ENCODE data around the gene SIRPA.

The SIRPA gene

DNA sequence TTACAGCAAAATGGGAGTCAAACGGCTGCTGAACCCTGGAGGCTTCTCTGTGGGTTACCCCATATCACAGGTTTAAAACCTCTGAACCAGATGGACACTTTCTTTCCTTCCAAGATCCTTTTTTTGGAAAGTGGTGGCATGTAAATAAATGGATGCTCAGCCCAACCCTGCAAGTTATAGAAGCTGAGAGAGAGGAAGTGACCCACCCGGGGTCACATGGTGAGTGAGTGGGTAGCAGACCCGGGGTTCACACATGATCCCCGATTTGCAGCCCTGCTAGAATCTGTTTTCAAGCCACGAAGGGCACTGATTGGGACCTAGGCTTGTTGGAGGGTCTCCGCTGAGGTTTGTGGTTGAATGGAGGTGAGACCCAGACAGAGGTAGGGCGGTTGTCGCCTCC, 32.0 kb downstream of the SIRPA start:
- Histone ChIP-seq H3K27me3 (ENCODE audit: insufficient read depth, low read depth, severe bottlenecking) (no peaks in the 10 kb centered on the region), H3K27ac (no peak overlapping the region), H3K36me3 (no peaks in the 10 kb centered on the region), H3K4me3 (ENCODE audit: low read depth, low read length) (no peak overlapping the region), H3K9me3 (ENCODE audit: severe bottlenecking) (no peaks in the 10 kb centered on the region)
- TF ChIP-seq, protein P1, sequence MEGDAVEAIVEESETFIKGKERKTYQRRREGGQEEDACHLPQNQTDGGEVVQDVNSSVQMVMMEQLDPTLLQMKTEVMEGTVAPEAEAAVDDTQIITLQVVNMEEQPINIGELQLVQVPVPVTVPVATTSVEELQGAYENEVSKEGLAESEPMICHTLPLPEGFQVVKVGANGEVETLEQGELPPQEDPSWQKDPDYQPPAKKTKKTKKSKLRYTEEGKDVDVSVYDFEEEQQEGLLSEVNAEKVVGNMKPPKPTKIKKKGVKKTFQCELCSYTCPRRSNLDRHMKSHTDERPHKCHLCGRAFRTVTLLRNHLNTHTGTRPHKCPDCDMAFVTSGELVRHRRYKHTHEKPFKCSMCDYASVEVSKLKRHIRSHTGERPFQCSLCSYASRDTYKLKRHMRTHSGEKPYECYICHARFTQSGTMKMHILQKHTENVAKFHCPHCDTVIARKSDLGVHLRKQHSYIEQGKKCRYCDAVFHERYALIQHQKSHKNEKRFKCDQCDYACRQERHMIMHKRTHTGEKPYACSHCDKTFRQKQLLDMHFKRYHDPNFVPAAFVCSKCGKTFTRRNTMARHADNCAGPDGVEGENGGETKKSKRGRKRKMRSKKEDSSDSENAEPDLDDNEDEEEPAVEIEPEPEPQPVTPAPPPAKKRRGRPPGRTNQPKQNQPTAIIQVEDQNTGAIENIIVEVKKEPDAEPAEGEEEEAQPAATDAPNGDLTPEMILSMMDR (IDR thresholded peaks at IDR 0.05; ENCODE audit: low read depth, low read length): no peak
- DNase-seq: no peak

DNA sequence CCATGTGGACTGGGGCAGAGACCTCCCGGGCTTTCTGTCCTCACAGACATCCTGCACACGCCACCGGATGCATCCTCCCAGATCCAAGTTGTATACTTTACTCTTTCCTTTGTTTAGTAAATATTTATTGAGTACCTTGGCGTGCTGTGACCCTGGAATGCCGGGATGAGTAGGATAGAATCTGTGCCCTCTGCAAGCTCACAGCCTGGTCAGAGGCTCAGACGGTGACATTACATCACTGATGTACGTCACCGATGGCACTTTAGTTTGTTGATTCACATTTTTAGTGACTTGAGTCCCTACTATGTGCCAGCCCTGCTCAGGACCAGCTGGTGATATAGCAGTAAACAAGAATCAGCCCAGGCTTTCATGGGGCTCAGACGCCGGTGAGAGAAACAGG, 32.9 kb downstream of the SIRPA start:
- Histone ChIP-seq H3K27me3 (ENCODE audit: insufficient read depth, low read depth, severe bottlenecking) (no peaks in the 10 kb centered on the region), H3K9me3 (ENCODE audit: severe bottlenecking) (no peaks in the 10 kb centered on the region), H3K27ac (no peak overlapping the region), H3K36me3 (no peaks in the 10 kb centered on the region), H3K4me3 (ENCODE audit: low read depth, low read length) (no peak overlapping the region)
- no peak for DNase-seq
- TF ChIP-seq, protein P1 (IDR thresholded peaks at IDR 0.05; ENCODE audit: low read depth, low read length): no peak

DNA sequence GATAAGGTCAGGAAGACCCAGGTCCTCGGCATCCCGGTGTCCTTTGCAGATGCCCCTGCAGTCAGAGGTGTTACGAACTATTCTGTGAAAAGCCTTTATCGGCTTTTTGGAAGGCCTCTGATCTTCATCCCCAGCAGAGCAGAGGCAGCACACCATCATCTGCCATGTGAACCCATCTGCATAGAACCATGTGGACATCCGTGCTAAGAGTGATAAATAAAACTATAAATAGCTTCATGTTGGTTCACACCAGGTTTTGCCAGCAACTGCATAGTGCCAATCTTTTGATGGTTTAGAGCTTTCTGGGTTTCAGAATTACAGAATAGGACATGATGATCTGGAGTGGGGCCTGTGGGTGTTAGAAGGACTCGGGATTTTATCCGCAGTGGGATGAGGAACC, 33.6 kb downstream of the SIRPA start:
- H3K27me3 ChIP-seq (ENCODE audit: insufficient read depth, low read depth, severe bottlenecking): no peaks in the 10 kb centered on the region
- TF ChIP-seq, protein P1 (IDR thresholded peaks at IDR 0.05; ENCODE audit: low read depth, low read length): no peak
- no peak for DNase-seq
- H3K27ac ChIP-seq: no peak overlapping the region
- no peaks in the 10 kb centered on the region for H3K36me3 ChIP-seq
- H3K9me3 ChIP-seq (ENCODE audit: severe bottlenecking): no peaks in the 10 kb centered on the region
- no peak overlapping the region for H3K4me3 ChIP-seq (ENCODE audit: low read depth, low read length)

DNA sequence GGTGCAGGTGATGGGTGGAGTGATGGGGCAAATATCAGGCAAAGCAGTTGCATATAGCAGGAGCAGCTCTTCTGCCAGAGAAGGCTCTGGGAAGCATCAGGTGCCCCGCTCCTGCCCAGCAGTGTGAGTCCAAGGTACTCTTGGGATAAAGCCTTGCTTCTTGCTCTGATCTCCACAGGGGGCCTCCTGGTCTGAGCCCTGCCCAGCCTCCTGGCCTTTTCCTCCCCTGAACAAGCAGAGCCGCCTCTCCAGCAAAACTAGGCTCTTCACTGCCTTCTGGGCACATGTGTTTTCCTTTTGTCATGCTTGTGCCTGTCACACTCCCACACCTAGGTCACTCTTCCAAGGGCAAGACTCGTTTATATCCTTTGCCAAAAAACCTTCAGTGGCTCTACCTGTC, 34.3 kb downstream of the SIRPA start:
- H3K9me3 ChIP-seq (ENCODE audit: severe bottlenecking): no peaks in the 10 kb centered on the region
- DNase-seq: no peak
- H3K27ac ChIP-seq: no peak overlapping the region
- no peaks in the 10 kb centered on the region for H3K27me3 ChIP-seq (ENCODE audit: insufficient read depth, low read depth, severe bottlenecking)
- no peaks in the 10 kb centered on the region for H3K36me3 ChIP-seq
- TF ChIP-seq, protein P1 (IDR thresholded peaks at IDR 0.05; ENCODE audit: low read depth, low read length): no peak
- no peak overlapping the region for H3K4me3 ChIP-seq (ENCODE audit: low read depth, low read length)

DNA sequence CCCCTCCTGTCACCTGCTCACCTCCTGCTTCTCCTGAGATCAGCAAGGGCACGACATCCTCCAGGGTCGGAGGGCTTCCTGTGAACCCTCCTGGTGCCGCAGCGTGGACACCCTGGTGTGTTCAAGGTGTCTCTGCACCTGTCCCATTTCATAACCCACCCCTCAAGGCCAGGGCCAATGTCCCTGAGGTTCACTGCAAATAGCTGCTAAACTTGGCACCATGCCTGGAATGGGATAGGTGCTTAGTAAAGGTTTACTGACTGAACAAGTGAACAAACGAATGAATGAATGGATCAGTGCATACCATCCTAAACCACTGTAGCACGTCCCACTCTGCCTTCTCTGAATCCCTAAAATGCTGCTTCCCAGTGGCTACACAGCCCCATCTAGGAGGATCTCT, 35.0 kb downstream of the SIRPA start:
- Histone ChIP-seq H3K36me3 (no peaks in the 10 kb centered on the region), H3K4me3 (ENCODE audit: low read depth, low read length) (no peak overlapping the region), H3K9me3 (ENCODE audit: severe bottlenecking) (no peaks in the 10 kb centered on the region), H3K27ac (no peak overlapping the region), H3K27me3 (ENCODE audit: insufficient read depth, low read depth, severe bottlenecking) (no peaks in the 10 kb centered on the region)
- DNase-seq: no peak
- TF ChIP-seq, protein P1 (IDR thresholded peaks at IDR 0.05; ENCODE audit: low read depth, low read length): no peak

DNA sequence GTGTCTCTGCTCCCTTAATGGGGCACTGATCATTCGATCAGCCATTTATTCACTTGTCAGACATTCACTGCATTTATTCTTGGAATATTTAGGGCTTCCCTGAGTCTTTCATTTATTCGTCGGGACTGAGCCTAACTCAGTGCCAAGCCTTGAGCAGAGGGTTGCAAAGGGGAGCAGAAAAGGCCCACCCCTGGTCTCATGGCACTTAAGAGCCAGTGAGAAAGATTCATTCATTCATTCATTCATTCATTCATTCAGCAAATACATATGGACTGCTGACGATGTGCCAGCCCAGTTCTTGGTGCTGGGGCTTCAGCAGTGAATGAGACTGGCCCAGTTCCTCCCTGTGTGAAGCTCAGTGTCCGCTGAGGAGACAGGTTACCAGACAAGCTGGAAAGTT, 36.6 kb downstream of the SIRPA start:
- Histone ChIP-seq H3K27me3 (ENCODE audit: insufficient read depth, low read depth, severe bottlenecking) (no peaks in the 10 kb centered on the region), H3K27ac (no peak overlapping the region), H3K36me3 (no peaks in the 10 kb centered on the region), H3K9me3 (ENCODE audit: severe bottlenecking) (no peaks in the 10 kb centered on the region), H3K4me3 (ENCODE audit: low read depth, low read length) (no peak overlapping the region)
- TF ChIP-seq, protein P1 (IDR thresholded peaks at IDR 0.05; ENCODE audit: low read depth, low read length): no peak
- DNase-seq: no peak
